Measurements from ENCODE around the gene ZNF678.

DNA sequence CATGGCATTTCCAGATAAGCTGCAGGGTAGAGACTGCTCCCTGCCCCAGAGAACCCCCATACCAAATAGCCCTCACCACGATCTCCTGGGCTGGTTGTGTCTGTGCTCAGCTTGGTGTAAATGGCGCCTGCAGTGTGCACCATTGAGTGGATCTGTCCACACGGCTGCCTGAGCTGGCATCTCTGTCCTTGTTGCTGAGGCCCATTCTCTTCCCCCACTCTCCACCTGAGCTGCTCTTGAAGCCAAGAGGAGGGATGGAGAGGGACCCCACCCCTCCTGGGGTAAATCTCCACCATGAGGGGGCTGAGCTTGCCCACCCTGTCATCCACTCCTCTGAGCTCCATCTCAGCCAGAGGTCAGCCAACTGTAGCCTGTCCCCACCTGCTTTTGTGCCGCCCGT is 18.0 kb upstream of the ZNF678 start:
- TF ChIP-seq, protein P1, sequence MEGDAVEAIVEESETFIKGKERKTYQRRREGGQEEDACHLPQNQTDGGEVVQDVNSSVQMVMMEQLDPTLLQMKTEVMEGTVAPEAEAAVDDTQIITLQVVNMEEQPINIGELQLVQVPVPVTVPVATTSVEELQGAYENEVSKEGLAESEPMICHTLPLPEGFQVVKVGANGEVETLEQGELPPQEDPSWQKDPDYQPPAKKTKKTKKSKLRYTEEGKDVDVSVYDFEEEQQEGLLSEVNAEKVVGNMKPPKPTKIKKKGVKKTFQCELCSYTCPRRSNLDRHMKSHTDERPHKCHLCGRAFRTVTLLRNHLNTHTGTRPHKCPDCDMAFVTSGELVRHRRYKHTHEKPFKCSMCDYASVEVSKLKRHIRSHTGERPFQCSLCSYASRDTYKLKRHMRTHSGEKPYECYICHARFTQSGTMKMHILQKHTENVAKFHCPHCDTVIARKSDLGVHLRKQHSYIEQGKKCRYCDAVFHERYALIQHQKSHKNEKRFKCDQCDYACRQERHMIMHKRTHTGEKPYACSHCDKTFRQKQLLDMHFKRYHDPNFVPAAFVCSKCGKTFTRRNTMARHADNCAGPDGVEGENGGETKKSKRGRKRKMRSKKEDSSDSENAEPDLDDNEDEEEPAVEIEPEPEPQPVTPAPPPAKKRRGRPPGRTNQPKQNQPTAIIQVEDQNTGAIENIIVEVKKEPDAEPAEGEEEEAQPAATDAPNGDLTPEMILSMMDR (tag by site-specific recombination; IDR thresholded peaks at IDR 0.05): no peak
- TF ChIP-seq BCL11A (tag by site-specific recombination; IDR thresholded peaks at IDR 0.05; ENCODE audit: low read depth) (no peak), ZNF76 (tag by site-specific recombination; IDR thresholded peaks at IDR 0.05; ENCODE audit: borderline replicate concordance, low read depth) (no peak), ZNF10 (tag by site-specific recombination; IDR thresholded peaks at IDR 0.05) (no peak), ZNF530 (tag by site-specific recombination; IDR thresholded peaks at IDR 0.05; ENCODE audit: low read depth) (no peak), ZNF624 (tag by site-specific recombination; IDR thresholded peaks at IDR 0.05) (no peak), ZNF785 (tag by site-specific recombination; IDR thresholded peaks at IDR 0.05) (no peak), ZBTB20 (tag by site-specific recombination; IDR thresholded peaks at IDR 0.05) (no peak), TCF7L2 (IDR thresholded peaks at IDR 0.05; ENCODE audit: borderline replicate concordance, low read depth, low read length) (no peak), ZNF324 (tag by site-specific recombination; IDR thresholded peaks at IDR 0.05) (no peak), ZNF529 (tag by site-specific recombination; IDR thresholded peaks at IDR 0.05; ENCODE audit: insufficient replicate concordance) (no peak)
- TF ChIP-seq, protein P2, sequence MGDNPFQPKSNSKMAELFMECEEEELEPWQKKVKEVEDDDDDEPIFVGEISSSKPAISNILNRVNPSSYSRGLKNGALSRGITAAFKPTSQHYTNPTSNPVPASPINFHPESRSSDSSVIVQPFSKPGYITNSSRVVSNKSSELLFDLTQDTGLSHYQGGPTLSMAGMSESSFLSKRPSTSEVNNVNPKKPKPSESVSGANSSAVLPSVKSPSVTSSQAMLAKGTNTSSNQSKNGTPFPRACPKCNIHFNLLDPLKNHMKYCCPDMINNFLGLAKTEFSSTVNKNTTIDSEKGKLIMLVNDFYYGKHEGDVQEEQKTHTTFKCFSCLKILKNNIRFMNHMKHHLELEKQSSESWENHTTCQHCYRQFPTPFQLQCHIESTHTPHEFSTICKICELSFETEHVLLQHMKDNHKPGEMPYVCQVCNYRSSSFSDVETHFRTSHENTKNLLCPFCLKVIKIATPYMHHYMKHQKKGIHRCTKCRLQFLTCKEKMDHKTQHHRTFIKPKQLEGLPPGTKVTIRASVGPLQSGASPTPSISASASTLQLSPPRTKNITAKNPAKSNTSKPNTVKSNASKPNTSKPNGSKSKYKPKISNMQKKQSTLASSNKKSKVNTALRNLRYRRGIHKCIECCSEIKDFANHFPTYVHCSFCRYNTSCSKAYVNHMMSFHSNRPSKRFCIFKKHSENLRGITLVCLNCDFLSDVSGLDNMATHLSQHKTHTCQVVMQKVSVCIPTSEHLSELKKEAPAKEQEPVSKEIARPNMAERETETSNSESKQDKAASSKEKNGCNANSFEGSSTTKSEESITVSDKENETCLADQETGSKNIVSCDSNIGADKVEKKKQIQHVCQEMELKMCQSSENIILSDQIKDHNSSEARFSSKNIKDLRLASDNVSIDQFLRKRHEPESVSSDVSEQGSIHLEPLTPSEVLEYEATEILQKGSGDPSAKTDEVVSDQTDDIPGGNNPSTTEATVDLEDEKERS (tag by site-specific recombination; IDR thresholded peaks at IDR 0.05): no peak
